HG03159 (cell line): ENCODE measurements around the gene C9orf50.
"Not testable (repeated sequence)": the region's sequence is repeated elsewhere in the genome, so short reads cannot be mapped to it uniquely, and the experiment has no call there.

Experiments
- ATAC-seq: cut with Tn5 transposase; IDR thresholded peaks from one replicate; pipeline ENCODE4 v1.9.1; 2021; ENCODE audit warnings: mild to moderate bottlenecking, moderate library complexity; ENCODE audit not compliant: unreplicated experiment

Gene C9orf50

GRCh38 chr9:129648092-129648763, 27.3 kb upstream of the C9orf50 start:
- ATAC-seq = no peak

GRCh38 chr9:129647635-129648034, 26.7 kb upstream of the C9orf50 start:
- no peak for ATAC-seq

GRCh38 chr9:129646654-129647053, 25.8 kb upstream of the C9orf50 start:
- no peak for ATAC-seq

GRCh38 chr9:129646252-129646651, 25.4 kb upstream of the C9orf50 start:
- ATAC-seq = no peak

GRCh38 chr9:129644902-129645301, 24.0 kb upstream of the C9orf50 start:
- ATAC-seq = no peak

- no peak for ATAC-seq
Observed at GRCh38 chr9:129644365-129644764, 23.5 kb upstream of the C9orf50 start.

GRCh38 chr9:129643706-129644105, 22.8 kb upstream of the C9orf50 start:
- ATAC-seq = no peak

- peak; percentile 86 for ATAC-seq
Observed at GRCh38 chr9:129641750-129642585, 21.1 kb upstream of the C9orf50 start, which contains the start of gene ASB6. ASB6 (minus strand) TSS chr9:129642151; CDS start chr9:129641999, 152 bp downstream.

GRCh38 chr9:129640871-129641749, 20.2 kb upstream of the C9orf50 start:
- ATAC-seq = peak; percentile 19

- no peak for ATAC-seq
Observed at GRCh38 chr9:129640086-129640870, 19.4 kb upstream of the C9orf50 start.

- ATAC-seq = no peak
Observed at GRCh38 chr9:129639756-129640085, 18.8 kb upstream of the C9orf50 start.

GRCh38 chr9:129639034-129639630, 18.2 kb upstream of the C9orf50 start:
- ATAC-seq = no peak

GRCh38 chr9:129637673-129638439, 17.0 kb upstream of the C9orf50 start:
- no peak for ATAC-seq

GRCh38 chr9:129637102-129637501, 16.2 kb upstream of the C9orf50 start:
- ATAC-seq = no peak

- not testable (repeated sequence) for ATAC-seq
Observed at GRCh38 chr9:129636343-129636742, 15.4 kb upstream of the C9orf50 start.

- ATAC-seq = no peak
Observed at GRCh38 chr9:129635099-129636065, 14.5 kb upstream of the C9orf50 start.

GRCh38 chr9:129633848-129634247, 12.9 kb upstream of the C9orf50 start:
- no peak for ATAC-seq

- ATAC-seq = no peak
Observed at GRCh38 chr9:129633207-129633606, 12.3 kb upstream of the C9orf50 start.
